ENCODE measurements around the gene CRYBA4. TPM values are rescaled to one million over a fixed set of nuclear protein-coding genes. Genes with fewer than 3 reads are reported as not detected.

The CRYBA4 gene
- total and polyA plus RNA-seq, 10 of the 15 experiments (the other 5 are each of a cell fraction or from before 2014, with no cell fraction given): 0.12 to 0.17 TPM; not detected in 8

DNA sequence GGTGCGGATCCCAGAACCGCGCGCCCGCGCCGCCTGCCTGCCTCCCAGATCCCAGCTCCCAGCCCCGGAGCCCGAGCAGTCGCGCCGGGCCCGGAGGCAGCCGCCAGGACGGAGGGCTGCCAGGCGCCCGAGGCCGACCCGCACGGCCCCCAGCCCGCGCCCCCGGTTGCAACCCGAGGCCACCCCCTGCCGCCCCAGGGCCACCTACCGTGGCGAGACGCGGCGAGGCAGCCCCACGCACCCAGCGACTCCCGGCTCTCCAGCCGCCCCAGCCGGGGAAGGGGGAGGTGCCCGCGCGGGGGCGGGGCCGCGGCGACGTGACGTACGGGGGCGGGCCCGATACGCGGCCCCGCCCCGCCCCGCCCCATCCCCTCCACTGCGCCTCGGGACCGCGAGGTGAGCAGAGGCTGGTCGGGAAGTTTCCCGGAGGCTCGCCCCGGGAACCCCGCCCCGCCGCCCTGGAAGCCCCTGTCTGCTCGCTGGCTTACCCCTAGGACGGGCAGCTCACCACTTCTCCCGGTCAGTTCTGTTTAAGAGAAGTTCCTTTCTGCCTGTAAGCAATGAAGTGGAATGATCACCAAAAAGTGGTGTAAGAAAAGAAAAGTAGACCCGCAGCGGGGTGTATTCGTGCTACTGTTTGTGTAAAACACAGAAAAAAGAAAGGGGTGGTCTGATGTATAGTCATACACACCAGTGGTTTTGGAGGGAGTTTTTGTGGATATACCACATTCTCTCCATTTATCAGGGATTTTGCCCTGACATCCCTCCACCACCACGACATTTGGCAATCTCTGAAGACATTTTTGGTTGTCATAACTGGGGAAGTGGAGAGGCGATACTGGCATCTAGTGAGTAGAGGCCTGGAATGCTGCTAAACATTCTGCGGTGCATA is 31.7 kb upstream of the CRYBA4 start, which contains the start of gene TPST2 (continued):
- TF ChIP-seq, protein P1, sequence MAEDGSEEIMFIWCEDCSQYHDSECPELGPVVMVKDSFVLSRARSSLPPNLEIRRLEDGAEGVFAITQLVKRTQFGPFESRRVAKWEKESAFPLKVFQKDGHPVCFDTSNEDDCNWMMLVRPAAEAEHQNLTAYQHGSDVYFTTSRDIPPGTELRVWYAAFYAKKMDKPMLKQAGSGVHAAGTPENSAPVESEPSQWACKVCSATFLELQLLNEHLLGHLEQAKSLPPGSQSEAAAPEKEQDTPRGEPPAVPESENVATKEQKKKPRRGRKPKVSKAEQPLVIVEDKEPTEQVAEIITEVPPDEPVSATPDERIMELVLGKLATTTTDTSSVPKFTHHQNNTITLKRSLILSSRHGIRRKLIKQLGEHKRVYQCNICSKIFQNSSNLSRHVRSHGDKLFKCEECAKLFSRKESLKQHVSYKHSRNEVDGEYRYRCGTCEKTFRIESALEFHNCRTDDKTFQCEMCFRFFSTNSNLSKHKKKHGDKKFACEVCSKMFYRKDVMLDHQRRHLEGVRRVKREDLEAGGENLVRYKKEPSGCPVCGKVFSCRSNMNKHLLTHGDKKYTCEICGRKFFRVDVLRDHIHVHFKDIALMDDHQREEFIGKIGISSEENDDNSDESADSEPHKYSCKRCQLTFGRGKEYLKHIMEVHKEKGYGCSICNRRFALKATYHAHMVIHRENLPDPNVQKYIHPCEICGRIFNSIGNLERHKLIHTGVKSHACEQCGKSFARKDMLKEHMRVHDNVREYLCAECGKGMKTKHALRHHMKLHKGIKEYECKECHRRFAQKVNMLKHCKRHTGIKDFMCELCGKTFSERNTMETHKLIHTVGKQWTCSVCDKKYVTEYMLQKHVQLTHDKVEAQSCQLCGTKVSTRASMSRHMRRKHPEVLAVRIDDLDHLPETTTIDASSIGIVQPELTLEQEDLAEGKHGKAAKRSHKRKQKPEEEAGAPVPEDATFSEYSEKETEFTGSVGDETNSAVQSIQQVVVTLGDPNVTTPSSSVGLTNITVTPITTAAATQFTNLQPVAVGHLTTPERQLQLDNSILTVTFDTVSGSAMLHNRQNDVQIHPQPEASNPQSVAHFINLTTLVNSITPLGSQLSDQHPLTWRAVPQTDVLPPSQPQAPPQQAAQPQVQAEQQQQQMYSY (CRISPR knock-in tag; IDR thresholded peaks at IDR 0.05): no peak
- TF ChIP-seq JUNB (IDR thresholded peaks at IDR 0.05) (no peak), EZH2 (IDR thresholded peaks at IDR 0.05; ENCODE audit: borderline replicate concordance, control insufficient read depth, low read depth, low read length) (no peak), ZNF622 (IDR thresholded peaks at IDR 0.05) (no peak), CEBPB (IDR thresholded peaks at IDR 0.05; ENCODE audit: borderline replicate concordance in 1 of 2, low read depth in 2 of 2, low read length in 2 of 2) (no peak), JUND (IDR thresholded peaks at IDR 0.05; ENCODE audit: low read depth, low read length) (no peak), MTA3 (IDR thresholded peaks at IDR 0.05; ENCODE audit: borderline replicate concordance, low read length) (no peak), TBL1XR1 (IDR thresholded peaks at IDR 0.05; ENCODE audit: low read depth, low read length) (no peak), EED (IDR thresholded peaks at IDR 0.05; ENCODE audit: low read depth) (no peak), IKZF2 (IDR thresholded peaks at IDR 0.05) (peak; percentile 48 to 60; a peak in 3 of 4 replicates), GABPA (IDR thresholded peaks at IDR 0.05; ENCODE audit: low read depth) (no peak), GATAD2B (conservative IDR thresholded peaks at IDR 0.05; ENCODE audit: low read depth) (peak; percentile 65; the same call in 1 of the 2 replicates), HDGF (IDR thresholded peaks at IDR 0.05) (no peak)
- TF ChIP-seq, protein P2, sequence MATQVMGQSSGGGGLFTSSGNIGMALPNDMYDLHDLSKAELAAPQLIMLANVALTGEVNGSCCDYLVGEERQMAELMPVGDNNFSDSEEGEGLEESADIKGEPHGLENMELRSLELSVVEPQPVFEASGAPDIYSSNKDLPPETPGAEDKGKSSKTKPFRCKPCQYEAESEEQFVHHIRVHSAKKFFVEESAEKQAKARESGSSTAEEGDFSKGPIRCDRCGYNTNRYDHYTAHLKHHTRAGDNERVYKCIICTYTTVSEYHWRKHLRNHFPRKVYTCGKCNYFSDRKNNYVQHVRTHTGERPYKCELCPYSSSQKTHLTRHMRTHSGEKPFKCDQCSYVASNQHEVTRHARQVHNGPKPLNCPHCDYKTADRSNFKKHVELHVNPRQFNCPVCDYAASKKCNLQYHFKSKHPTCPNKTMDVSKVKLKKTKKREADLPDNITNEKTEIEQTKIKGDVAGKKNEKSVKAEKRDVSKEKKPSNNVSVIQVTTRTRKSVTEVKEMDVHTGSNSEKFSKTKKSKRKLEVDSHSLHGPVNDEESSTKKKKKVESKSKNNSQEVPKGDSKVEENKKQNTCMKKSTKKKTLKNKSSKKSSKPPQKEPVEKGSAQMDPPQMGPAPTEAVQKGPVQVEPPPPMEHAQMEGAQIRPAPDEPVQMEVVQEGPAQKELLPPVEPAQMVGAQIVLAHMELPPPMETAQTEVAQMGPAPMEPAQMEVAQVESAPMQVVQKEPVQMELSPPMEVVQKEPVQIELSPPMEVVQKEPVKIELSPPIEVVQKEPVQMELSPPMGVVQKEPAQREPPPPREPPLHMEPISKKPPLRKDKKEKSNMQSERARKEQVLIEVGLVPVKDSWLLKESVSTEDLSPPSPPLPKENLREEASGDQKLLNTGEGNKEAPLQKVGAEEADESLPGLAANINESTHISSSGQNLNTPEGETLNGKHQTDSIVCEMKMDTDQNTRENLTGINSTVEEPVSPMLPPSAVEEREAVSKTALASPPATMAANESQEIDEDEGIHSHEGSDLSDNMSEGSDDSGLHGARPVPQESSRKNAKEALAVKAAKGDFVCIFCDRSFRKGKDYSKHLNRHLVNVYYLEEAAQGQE (IDR thresholded peaks at IDR 0.05; ENCODE audit: low read depth, low read length): no peak
- TF ChIP-seq, protein P3, sequence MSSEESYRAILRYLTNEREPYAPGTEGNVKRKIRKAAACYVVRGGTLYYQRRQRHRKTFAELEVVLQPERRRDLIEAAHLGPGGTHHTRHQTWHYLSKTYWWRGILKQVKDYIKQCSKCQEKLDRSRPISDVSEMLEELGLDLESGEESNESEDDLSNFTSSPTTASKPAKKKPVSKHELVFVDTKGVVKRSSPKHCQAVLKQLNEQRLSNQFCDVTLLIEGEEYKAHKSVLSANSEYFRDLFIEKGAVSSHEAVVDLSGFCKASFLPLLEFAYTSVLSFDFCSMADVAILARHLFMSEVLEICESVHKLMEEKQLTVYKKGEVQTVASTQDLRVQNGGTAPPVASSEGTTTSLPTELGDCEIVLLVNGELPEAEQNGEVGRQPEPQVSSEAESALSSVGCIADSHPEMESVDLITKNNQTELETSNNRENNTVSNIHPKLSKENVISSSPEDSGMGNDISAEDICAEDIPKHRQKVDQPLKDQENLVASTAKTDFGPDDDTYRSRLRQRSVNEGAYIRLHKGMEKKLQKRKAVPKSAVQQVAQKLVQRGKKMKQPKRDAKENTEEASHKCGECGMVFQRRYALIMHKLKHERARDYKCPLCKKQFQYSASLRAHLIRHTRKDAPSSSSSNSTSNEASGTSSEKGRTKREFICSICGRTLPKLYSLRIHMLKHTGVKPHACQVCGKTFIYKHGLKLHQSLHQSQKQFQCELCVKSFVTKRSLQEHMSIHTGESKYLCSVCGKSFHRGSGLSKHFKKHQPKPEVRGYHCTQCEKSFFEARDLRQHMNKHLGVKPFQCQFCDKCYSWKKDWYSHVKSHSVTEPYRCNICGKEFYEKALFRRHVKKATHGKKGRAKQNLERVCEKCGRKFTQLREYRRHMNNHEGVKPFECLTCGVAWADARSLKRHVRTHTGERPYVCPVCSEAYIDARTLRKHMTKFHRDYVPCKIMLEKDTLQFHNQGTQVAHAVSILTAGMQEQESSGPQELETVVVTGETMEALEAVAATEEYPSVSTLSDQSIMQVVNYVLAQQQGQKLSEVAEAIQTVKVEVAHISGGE (CRISPR knock-in tag; IDR thresholded peaks at IDR 0.05): no peak
- TF ChIP-seq, protein P4, sequence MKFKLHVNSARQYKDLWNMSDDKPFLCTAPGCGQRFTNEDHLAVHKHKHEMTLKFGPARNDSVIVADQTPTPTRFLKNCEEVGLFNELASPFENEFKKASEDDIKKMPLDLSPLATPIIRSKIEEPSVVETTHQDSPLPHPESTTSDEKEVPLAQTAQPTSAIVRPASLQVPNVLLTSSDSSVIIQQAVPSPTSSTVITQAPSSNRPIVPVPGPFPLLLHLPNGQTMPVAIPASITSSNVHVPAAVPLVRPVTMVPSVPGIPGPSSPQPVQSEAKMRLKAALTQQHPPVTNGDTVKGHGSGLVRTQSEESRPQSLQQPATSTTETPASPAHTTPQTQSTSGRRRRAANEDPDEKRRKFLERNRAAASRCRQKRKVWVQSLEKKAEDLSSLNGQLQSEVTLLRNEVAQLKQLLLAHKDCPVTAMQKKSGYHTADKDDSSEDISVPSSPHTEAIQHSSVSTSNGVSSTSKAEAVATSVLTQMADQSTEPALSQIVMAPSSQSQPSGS (IDR thresholded peaks at IDR 0.05; ENCODE audit: low read length): no peak
